Stimulated activated naive CD8-positive, alpha-beta T cell treated with anti-CD3 and anti-CD28 coated beads, Interleukin-15, Interleukin-2, amounts not matched to agents 100 U/mL and 50 U/mL, for 24 hours (primary cell): ENCODE results near the gene FNIP2.
"Not testable (repeated sequence)": the region's sequence is repeated elsewhere in the genome, so short reads cannot be mapped to it uniquely, and the experiment has no call there.

Experiments used
- ATAC-seq: fragments of 150-1000 bp; cut with Tn5 transposase; one replicate; pipeline ENCODE4 v1.10.0; 2021
- DNase-seq: peaks from one replicate; pipeline ENCODE4 v3.0.0; 2021

The FNIP2 gene

DNA sequence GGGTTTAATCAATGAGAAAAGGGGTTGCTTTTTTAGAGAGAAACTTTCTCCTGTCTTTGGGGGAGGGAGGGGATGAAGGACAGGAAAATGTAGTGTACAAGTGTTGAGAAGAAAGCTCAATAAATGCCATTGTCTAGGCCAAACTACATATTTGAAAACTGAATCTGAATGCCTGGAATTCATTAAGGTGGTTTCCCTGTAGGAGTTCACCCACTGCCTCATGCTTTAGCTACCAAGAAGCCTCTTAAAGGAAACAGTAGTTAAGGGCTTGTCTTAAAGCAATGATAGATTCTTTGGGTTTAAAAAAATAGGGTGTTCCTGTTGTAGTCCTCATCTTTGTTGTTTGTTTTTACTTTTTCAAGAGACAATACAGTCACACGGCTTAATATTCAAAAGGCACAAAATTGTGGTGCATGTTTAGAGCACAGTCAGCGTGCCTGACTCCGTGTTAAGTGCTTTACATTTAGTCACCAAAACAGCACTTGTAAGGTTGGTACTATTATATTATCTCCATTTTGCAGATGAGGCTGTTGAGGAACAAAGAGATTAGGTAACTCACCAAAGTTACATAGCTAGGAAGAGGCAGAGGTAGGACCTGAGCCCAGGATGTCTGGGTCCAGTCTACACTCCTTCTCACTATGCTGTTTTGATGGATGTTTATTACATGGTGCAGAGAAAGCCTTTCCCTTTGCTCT lies 46.0 kb downstream of the FNIP2 start:
- ATAC-seq (no peak), DNase-seq (no peak)

GRCh38 chr4:158816955-158817354 lies 48.1 kb downstream of the FNIP2 start:
- no peak for ATAC-seq
- no peak for DNase-seq

DNA sequence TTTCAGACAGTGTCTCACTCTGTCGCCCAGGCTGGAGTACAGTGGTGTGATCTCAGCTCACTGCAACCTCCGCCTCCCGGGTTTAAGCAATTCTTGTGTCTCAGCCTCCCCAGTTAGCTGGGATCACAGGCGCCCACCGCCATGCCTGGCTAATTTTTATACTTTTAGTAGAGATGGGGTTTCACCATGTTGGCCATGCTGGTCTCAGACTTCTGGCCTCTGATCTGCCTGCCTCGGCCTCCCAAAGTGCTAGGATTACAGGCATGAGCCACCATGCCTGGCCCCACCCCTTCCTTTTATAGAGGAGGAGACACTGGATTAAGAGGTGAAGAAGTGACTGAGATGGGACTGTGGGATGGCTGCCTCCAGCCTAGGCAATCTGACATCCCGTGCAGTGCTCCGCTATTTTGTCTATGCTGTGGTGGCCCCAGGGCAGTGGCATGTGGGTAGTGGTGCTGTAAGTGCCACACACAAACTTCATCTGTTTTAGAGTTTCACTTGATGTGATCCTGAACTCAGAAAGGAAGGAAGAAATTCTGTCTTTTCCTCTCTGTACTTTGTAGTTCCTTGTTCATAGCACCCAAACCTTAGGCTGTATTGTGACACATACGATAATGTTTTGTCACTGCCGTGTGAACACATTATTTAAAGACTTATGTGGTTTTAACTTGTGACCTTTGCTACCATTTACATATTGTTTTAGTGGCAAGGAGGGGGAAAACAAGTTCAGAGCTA lies 48.9 kb downstream of the FNIP2 start:
- ATAC-seq: peak; percentile 58
- DNase-seq: no peak

DNA sequence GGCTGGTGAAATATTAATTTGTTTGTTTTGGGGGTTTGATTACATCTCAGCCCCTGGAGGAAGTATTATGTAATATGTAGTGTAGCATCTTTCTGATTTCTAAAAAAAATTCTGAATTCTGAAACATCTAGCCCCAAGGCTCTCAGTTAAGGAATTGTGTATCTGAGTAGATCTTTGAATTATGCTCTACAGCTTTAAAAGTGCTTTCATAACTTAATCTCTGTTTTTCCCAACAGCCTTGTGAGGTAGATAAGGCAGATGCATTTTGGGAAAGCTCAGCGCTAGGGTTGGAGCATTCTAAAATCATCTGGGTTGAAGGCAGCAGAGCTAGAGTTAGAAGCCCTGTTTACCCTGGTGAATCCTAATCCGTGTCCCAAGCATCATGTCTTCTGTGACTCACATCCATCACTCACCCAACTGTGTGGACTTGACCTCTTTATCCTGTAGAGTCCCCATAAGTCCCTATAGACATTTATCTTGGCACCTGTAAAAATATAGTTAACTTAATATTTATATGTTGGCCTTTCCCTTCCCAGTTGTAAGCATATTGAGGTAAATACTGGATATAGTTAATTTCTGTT lies 49.8 kb downstream of the FNIP2 start:
- DNase-seq (no peak), ATAC-seq (no peak)

DNA sequence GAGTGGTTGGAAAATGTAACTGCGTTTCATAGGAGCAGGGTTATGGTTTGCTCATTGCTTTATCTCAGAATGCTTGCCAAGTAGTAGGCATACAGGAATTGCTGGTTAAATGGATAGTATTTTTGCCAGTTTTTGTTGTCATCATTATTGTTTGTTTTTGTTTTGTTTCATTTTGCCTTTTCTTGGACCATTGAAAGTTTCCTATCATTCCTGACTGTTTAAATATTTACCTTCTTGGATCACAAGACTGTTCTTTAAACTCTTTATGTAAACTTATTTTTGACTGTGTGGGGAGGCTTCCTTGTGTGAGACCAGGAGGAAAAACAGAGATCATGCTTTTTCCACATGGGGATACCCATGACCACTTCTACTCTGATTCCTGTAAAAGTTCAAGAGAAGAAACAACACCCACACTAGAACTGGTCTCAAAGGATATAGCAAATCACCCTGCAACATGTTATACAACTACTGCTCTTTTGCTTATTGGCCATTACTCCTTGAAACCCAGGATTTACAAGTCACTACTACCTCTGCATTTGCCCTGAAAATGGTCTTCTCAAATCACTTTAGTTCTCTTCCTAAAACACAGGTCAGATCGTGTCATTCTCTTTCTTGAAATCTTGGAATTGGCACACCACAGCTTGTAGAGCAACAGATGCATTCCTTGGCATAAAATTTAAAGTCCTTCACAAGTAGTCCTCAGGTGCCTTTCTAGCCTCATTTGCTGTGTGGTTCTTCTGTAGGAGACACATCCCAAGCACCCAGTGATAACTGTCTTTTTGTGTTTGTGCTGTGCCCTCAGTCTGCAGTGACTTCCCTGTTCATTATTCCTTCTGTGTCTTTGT lies 51.3 kb downstream of the FNIP2 start:
- DNase-seq: no peak
- no peak for ATAC-seq

GRCh38 chr4:158821228-158821971 lies 52.6 kb downstream of the FNIP2 start:
- DNase-seq (no peak), ATAC-seq (peak; percentile 45)

- ATAC-seq (no peak), DNase-seq (no peak)
These were observed 53.5 kb downstream of the FNIP2 start for GRCh38 chr4:158822348-158822747.

DNA sequence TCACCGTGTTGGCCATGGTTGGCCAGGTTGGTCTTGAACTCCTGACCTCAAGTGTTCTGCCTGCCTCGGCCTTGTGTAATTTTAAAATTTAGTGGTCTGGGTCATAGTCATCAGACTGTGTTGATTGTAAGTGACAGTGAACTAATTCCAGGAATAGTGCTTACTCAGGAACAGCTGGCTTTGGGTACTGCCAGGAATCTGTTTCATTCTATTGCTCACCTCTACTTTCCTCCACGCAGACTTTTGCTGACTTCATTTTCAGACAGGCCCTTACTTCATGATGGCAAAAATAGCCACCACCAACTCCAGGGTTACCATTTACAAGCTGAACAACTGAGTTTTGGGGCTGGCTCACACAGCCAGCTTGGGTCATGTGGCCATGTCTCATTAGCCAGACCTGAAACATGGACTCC lies 54.6 kb downstream of the FNIP2 start:
- ATAC-seq (peak; percentile 8), DNase-seq (no peak)

DNA sequence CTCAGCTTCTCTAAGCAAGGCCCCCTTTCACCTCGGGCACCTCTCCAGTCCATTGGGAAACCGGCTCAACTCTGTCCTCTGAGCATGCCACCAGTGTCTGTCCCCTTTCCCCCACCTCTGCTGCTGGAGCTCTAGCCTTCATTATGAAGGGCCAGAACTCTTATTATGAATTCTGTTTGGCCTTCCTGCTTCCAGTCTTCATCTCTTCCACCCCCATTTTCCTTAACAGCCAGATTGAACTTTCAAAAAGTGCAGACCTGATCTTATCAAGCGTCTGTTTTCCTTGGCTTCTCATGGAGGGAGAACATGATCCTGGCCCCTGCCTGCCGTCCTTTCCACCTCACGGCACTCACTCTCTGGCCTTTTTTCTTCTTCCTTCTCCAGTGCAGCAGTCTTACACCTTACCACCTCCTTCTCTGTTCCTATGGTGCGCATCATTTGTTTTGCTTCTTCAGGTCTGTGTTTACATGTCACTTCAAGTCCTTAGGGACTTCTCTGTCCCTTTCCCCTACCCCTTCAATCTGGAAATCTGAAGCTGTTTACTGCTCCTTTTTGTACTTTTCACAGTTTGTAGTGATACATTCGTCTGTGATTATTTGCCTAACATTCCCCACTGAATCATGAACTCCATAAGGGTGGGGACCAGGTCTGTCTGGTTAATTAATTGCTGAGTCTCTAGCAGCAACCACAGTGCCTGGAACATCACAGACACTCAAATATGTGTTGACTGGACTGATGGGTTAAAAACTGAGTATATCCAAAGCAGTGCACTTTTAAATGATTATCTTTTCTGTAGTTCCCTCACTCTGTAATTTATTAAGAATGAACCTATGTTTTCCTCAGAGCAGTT lies 55.8 kb downstream of the FNIP2 start:
- no peak for DNase-seq
- ATAC-seq: no peak

GRCh38 chr4:158825433-158826036 lies 56.7 kb downstream of the FNIP2 start:
- DNase-seq (no peak), ATAC-seq (no peak)

DNA sequence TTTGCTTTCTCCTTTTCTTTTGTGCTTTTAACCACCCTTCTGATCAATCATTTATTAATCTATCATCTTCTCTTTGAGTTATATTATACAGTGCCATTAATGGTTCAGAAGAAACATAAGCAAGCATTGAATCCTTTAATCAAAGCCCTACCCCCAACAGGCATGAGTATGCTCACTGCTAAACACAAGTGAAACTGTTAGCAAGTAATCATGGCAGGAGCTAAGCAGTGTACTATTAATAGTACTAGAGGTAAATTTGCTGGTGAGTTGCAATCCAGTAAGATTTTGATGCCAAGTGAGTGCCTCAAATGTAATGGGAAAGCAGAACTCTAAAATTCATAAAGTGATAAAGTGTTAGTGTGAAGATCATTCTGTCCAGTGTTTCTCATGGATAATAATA lies 57.2 kb downstream of the FNIP2 start:
- no peak for ATAC-seq
- DNase-seq: no peak

DNA sequence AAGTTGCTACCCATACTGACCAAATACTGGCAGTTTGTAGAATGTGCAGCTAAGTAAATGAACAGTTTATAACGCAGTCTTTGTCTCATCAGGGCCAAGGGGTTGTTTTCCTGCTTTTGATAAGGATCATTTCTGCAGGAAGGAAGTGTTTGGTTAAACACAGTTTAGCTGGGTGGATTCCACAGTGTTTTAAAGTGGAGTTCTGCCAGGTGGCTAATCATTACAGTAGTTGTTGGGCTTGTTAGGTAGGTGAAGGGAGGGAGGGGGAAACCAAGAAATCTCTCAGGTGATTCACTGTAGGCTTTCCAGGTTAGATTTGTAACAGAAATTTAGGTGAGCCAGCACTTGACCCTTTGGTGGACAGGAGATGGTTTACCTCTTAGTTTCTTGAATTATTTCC lies 58.1 kb downstream of the FNIP2 start:
- ATAC-seq (no peak), DNase-seq (no peak)

- no peak for DNase-seq
- ATAC-seq: no peak
These were observed 58.7 kb downstream of the FNIP2 start for GRCh38 chr4:158827543-158827981.

- ATAC-seq, DNase-seq: not testable (repeated sequence)
These were observed 59.3 kb downstream of the FNIP2 start for GRCh38 chr4:158828151-158828550.

GRCh38 chr4:158829254-158829653 lies 60.4 kb downstream of the FNIP2 start:
- no peak for ATAC-seq

GRCh38 chr4:158833602-158834001 lies 64.8 kb downstream of the FNIP2 start:
- no peak for DNase-seq
- no peak for ATAC-seq

More at GRCh38 chr4:158829254-158829653, 60.4 kb downstream of the FNIP2 start:
- no peak for DNase-seq

DNA sequence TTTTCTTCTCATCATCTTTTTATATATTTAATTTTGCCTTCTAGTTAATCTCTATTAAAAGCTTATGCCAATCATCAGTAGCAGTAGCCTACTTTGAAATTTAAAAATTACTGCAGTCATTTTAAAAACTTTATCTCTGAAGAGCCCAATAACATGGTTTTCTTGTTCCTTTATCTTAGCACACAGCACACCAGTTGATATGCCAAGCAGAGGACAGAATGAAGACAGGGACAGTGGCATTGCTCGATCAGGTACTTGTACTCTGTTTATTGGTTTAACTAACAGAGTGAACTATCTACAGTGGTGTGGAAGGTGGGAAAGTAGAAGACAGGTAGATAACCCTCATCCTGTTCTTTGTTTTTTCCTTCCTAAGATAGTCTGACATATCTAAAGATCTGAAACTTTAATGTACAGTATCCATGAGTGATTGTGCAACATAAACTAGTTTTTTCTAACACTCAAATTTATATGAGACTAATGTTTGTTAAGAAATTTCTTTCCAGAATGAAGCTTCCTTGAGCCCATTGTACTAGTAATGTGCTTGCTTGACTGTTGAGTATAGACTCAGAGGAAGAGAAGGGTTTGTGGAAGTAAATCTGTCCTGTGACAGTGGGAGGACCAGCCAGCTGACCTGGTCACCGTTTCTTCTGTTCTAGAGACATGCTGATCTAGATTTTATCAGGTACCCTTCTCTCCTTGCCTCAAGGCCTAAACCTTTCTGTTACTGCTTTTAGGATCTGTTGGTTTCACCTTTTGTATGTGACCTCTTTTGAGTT lies 66.6 kb downstream of the FNIP2 start:
- DNase-seq (no peak), ATAC-seq (no peak)

- no peak for ATAC-seq
- no peak for DNase-seq
These were observed 67.2 kb downstream of the FNIP2 start for GRCh38 chr4:158836002-158836369.

DNA sequence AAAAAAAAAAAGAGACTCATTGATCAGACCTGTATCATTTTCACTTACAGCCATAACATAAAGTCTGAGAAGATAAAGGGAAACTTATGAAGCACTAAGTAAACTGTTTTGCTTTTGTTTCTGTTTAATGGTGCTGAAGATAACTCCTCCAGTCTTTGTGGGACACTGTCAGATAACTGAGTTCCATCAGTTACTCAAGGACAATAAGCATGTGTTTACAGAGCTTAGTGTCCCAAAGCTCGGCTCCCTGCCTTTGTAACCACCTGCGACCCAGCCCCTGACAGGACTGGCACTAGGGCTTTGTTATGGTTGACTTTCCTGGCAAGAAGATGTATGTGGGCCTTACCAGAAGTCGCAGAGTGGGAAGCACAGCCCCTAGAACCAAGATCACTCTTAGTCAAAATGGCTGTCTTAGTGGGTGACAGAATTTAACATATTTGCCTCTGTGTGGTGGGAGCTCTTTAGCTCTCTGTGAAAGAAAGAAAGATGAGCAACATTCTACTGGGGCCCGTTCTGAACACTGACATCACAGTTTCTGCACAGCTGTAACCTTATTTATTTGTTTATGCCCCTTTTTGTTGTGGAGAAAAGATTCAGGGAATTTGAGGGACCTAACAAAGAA lies 68.1 kb downstream of the FNIP2 start:
- ATAC-seq (no peak), DNase-seq (no peak)
